ENCODE data around the gene LAIR1.

The LAIR1 gene, protein sequence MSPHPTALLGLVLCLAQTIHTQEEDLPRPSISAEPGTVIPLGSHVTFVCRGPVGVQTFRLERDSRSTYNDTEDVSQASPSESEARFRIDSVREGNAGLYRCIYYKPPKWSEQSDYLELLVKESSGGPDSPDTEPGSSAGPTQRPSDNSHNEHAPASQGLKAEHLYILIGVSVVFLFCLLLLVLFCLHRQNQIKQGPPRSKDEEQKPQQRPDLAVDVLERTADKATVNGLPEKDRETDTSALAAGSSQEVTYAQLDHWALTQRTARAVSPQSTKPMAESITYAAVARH

DNA sequence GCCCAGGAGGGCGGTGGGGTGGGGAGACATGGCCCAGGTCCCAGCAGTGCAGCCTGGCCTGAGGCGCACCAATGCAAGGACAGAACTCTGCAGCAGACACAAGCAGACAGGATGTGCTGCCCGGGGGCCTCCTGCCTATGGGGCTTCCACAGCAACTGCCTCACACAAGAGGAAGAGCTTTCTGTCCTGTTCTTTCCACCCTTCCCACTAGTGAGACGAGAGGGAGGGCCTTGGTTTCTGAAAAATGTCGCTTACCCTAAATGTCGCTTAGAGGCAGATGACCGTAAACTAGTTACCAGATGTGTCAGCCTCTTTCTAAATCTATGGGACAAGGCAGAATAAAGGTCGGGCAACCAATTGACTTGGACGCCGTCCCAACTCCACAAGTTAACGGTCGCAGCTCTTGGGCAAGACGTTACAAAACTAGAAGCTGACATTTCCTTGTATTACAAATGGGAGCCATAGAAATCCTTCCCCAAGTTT lies at the start of gene LAIR1:
Gene LAIR1, minus strand, starts transcription at position 157 of the 483 bp plus-strand sequence. Its CDS starts 127 bp downstream, at position 30.
- H3K4me1 ChIP-seq (ENCODE audit: control insufficient read depth, insufficient read depth, low read length), result no peaks in the 10 kb centered on the region

DNA sequence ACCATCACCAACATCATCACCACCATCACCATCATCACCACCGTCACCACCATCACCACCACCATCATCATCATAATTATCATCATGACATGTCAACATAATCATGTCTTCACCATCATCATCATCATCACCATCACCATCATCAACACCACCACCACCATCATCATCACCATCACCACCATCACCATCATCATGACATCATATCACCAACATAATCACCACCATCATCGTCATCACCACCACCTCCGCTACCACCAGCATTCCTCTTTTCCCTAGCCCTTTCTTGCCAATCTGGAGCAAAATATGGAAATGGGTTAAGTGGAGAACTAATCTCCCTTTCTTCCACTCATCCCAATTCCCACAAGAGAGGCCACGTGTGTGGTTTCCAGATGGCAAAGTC lies 49.4 kb upstream of the LAIR1 start:
- Histone ChIP-seq H3K4me3 (ENCODE audit: low read depth, low read length) (no peak overlapping the region), H3K9me3 (ENCODE audit: control insufficient read depth, insufficient read depth, low read depth, low read length) (0 out of 2 replicates have a peak, but pooled peaks cover 2% of the 10 kb centered on the region), H3K4me1 (ENCODE audit: control insufficient read depth, insufficient read depth, low read length) (no peaks in the 10 kb centered on the region; the same call in 1 of the 2 replicates), H3K27ac (ENCODE audit: extremely low read depth, low read depth, low read length) (no peak overlapping the region), H3K36me3 (ENCODE audit: control insufficient read depth in 2 of 2, insufficient read depth in 1 of 2, low read length in 2 of 2) (no peaks in the 10 kb centered on the region)
- TF ChIP-seq FEZF1 (tag by site-specific recombination; IDR thresholded peaks at IDR 0.05) (no peak), IKZF3 (tag by site-specific recombination; IDR thresholded peaks at IDR 0.05) (no peak), HOXD13 (CRISPR knock-in tag; IDR thresholded peaks at IDR 0.05; ENCODE audit: borderline replicate concordance) (0 out of 2 replicates have a peak, but pooled peaks have one; percentile 25), ZNF132 (tag by site-specific recombination; IDR thresholded peaks at IDR 0.05; ENCODE audit: borderline replicate concordance) (no peak), ZBTB21 (tag by site-specific recombination; IDR thresholded peaks at IDR 0.05) (peak; percentile 50; the same call in 1 of the 2 replicates), ZNF114 (tag by site-specific recombination; IDR thresholded peaks at IDR 0.05) (no peak), ZNF155 (tag by site-specific recombination; IDR thresholded peaks at IDR 0.05) (no peak), RBAK (tag by site-specific recombination; IDR thresholded peaks at IDR 0.05) (no peak)
- TF ChIP-seq, protein P1, sequence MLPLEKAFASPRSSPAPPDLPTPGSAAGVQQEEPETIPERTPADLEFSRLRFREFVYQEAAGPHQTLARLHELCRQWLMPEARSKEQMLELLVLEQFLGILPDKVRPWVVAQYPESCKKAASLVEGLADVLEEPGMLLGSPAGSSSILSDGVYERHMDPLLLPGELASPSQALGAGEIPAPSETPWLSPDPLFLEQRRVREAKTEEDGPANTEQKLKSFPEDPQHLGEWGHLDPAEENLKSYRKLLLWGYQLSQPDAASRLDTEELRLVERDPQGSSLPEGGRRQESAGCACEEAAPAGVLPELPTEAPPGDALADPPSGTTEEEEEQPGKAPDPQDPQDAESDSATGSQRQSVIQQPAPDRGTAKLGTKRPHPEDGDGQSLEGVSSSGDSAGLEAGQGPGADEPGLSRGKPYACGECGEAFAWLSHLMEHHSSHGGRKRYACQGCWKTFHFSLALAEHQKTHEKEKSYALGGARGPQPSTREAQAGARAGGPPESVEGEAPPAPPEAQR (tag by site-specific recombination; IDR thresholded peaks at IDR 0.05), result no peak
- TF ChIP-seq, protein P2, sequence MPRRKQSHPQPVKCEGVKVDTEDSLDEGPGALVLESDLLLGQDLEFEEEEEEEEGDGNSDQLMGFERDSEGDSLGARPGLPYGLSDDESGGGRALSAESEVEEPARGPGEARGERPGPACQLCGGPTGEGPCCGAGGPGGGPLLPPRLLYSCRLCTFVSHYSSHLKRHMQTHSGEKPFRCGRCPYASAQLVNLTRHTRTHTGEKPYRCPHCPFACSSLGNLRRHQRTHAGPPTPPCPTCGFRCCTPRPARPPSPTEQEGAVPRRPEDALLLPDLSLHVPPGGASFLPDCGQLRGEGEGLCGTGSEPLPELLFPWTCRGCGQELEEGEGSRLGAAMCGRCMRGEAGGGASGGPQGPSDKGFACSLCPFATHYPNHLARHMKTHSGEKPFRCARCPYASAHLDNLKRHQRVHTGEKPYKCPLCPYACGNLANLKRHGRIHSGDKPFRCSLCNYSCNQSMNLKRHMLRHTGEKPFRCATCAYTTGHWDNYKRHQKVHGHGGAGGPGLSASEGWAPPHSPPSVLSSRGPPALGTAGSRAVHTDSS (tag by site-specific recombination; IDR thresholded peaks at IDR 0.05), result peak; percentile 88
- TF ChIP-seq, protein P3, sequence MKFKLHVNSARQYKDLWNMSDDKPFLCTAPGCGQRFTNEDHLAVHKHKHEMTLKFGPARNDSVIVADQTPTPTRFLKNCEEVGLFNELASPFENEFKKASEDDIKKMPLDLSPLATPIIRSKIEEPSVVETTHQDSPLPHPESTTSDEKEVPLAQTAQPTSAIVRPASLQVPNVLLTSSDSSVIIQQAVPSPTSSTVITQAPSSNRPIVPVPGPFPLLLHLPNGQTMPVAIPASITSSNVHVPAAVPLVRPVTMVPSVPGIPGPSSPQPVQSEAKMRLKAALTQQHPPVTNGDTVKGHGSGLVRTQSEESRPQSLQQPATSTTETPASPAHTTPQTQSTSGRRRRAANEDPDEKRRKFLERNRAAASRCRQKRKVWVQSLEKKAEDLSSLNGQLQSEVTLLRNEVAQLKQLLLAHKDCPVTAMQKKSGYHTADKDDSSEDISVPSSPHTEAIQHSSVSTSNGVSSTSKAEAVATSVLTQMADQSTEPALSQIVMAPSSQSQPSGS (tag by site-specific recombination; IDR thresholded peaks at IDR 0.05; ENCODE audit: low read depth), result peak; percentile 72
- POLR2A ChIA-PET, result no interaction called here
- CTCF ChIA-PET, result interaction anchor here (2.7 kb wide), 1 partner anchor 23 kb away, joined by 15 read pairs; no protein-coding TSS in a partner anchor

More for the DNA sequence above, at the start of gene LAIR1:
- no peak within 1 kb of the TSS for H3K27ac ChIP-seq (ENCODE audit: extremely low read depth, low read depth, low read length)
- H3K4me3 ChIP-seq (ENCODE audit: low read depth, low read length), result no peak within 1 kb of the TSS
- ChIA-PET POLR2A (no interaction called here), CTCF (interaction anchor here (0.6 to 2.0 kb wide), 5 partner anchors 22 to 71 kb away, joined by 3 to 12 read pairs (median 4); no protein-coding TSS in a partner anchor)
- no peaks in the 10 kb centered on the region for H3K9me3 ChIP-seq (ENCODE audit: control insufficient read depth, insufficient read depth, low read depth, low read length)
- TF ChIP-seq HOXC10 (CRISPR knock-in tag; IDR thresholded peaks at IDR 0.05) (no peak), ZBTB20 (tag by site-specific recombination; IDR thresholded peaks at IDR 0.05) (no peak), ZNF24 (tag by site-specific recombination; IDR thresholded peaks at IDR 0.05) (no peak), ZNF335 (tag by site-specific recombination; conservative IDR thresholded peaks at IDR 0.05) (no peak), ZNF776 (tag by site-specific recombination; IDR thresholded peaks at IDR 0.05; ENCODE audit: borderline replicate concordance) (no peak), ZNF501 (tag by site-specific recombination; IDR thresholded peaks at IDR 0.05) (no peak), ZNF2 (tag by site-specific recombination; IDR thresholded peaks at IDR 0.05) (no peak)
- TF ChIP-seq, protein P3 (tag by site-specific recombination; IDR thresholded peaks at IDR 0.05; ENCODE audit: low read depth), result no peak
- TF ChIP-seq, protein P4, sequence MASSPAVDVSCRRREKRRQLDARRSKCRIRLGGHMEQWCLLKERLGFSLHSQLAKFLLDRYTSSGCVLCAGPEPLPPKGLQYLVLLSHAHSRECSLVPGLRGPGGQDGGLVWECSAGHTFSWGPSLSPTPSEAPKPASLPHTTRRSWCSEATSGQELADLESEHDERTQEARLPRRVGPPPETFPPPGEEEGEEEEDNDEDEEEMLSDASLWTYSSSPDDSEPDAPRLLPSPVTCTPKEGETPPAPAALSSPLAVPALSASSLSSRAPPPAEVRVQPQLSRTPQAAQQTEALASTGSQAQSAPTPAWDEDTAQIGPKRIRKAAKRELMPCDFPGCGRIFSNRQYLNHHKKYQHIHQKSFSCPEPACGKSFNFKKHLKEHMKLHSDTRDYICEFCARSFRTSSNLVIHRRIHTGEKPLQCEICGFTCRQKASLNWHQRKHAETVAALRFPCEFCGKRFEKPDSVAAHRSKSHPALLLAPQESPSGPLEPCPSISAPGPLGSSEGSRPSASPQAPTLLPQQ (tag by site-specific recombination; IDR thresholded peaks at IDR 0.05), result no peak
- no peaks in the 10 kb centered on the region for H3K36me3 ChIP-seq (ENCODE audit: control insufficient read depth in 2 of 2, insufficient read depth in 1 of 2, low read length in 2 of 2)
